ES-I3 (cell line): ENCODE measurements around the gene POM121L2.

Experiments
- H3K36me3 ChIP-seq: 2 replicates; pipeline ENCODE4 v1.6.1; 2013; ENCODE audit warnings: mild to moderate bottlenecking, low read length, control low read depth, moderate library complexity; ENCODE audit not compliant: insufficient read depth
- H3K4me1 ChIP-seq: 2 replicates; pipeline ENCODE4 v1.6.1; 2013; ENCODE audit warnings: mild to moderate bottlenecking, control low read depth, low read length; ENCODE audit not compliant: insufficient read depth
- H3K9ac ChIP-seq: 2 replicates; pipeline ENCODE4 v1.6.1; 2013; ENCODE audit warnings: low read depth, mild to moderate bottlenecking, low read length, moderate library complexity
- H3K9me3 ChIP-seq: 2 replicates; pipeline ENCODE4 v1.6.1; 2013; ENCODE audit warnings: mild to moderate bottlenecking, low read length, moderate library complexity; ENCODE audit not compliant: control insufficient read depth, insufficient read depth

Gene POM121L2

DNA sequence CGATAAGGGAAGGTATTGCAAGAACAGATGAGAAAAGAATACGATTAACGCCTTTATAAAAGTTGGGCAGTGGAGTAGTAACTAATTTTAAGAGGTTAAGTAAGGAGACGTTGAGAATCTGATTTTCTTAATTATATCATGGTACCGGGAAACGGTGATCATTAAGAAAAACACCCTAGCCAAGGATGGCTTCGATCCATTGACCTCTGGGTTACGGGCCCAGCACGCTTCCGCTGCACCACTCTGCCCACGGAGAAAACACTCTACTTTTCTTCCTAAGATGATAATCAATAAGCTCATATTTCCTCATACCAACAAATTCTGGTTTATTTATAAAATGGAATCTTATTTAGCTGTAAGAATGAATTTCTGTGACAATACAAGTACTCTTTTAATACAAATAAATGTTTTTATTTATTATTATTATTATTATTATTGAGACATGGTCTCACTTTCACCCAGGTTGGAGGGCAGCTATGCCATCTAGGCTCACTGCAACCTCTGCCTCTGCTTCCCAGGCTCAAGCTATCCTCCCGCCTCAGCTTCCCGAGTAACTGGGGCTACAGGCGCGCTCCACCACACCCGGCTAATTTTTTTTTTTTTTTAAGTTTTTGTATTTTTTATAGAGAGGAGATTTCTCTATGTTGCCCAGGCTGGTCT lies 8.3 kb downstream of the POM121L2 start:
- H3K36me3 ChIP-seq = no peaks in the 10 kb centered on the region
- no peak overlapping the region for H3K9ac ChIP-seq
- no peaks in the 10 kb centered on the region for H3K9me3 ChIP-seq
- H3K4me1 ChIP-seq = no peaks in the 10 kb centered on the region

DNA sequence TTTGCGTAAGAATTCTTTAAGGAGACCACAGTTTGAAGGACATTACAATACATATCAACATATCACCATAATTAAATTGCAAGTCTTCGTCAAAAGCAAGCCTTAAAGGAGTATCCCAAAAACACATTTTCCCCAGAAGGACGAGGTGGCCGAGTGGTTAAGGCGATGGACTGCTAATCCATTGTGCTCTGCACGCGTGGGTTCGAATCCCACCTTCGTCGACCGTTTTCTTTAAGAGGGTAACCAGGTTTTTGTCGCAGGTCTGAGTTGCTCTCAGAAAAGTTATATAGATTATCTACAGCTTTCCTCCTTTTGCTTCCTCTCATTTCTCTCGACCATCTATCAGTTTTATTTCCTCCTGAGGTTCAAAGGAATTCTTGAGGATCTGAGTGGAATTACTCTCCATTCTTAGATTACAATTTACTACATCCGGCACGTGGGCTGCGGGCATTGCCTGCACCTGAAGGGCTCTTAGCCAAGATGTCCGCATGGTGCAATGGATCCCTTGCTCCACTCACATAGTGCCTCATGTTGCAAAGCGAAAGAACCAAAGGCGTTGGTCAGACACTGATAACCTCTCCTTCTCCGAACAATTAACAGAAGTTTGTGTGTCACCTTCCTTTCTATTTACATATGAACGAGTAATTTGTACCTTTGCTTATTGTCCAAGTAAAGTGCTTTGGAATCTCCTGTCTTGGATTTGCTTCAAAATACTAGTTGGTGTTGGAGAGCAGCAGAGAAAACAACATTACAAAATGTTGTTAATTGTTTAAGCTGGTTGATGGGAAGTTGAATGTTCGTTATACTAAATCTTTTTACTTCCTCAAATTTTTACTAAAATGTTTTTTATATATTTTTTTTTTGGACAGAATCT lies 14.0 kb downstream of the POM121L2 start:
- Histone ChIP-seq H3K36me3 (no peaks in the 10 kb centered on the region), H3K9me3 (no peaks in the 10 kb centered on the region), H3K4me1 (no peaks in the 10 kb centered on the region), H3K9ac (peak overlapping the region; percentile 80)

- Histone ChIP-seq H3K36me3 (no peaks in the 10 kb centered on the region), H3K4me1 (no peaks in the 10 kb centered on the region), H3K9me3 (no peaks in the 10 kb centered on the region), H3K9ac (peak overlapping the region; percentile 80)
These were observed 14.6 kb downstream of the POM121L2 start for GRCh38 chr6:27297484-27297856.

GRCh38 chr6:27296106-27296783 lies 15.8 kb downstream of the POM121L2 start:
- peak overlapping the region; percentile 80 for H3K9ac ChIP-seq

GRCh38 chr6:27295301-27296079 lies 16.6 kb downstream of the POM121L2 start:
- H3K9ac ChIP-seq = peak overlapping the region; percentile 80; the same call in 1 of the 2 replicates
- H3K9me3 ChIP-seq = no peaks in the 10 kb centered on the region
- no peaks in the 10 kb centered on the region for H3K4me1 ChIP-seq
- H3K36me3 ChIP-seq = no peaks in the 10 kb centered on the region

More at GRCh38 chr6:27296106-27296783, 15.8 kb downstream of the POM121L2 start:
- Histone ChIP-seq H3K4me1 (no peaks in the 10 kb centered on the region), H3K9me3 (no peaks in the 10 kb centered on the region), H3K36me3 (no peaks in the 10 kb centered on the region)

DNA sequence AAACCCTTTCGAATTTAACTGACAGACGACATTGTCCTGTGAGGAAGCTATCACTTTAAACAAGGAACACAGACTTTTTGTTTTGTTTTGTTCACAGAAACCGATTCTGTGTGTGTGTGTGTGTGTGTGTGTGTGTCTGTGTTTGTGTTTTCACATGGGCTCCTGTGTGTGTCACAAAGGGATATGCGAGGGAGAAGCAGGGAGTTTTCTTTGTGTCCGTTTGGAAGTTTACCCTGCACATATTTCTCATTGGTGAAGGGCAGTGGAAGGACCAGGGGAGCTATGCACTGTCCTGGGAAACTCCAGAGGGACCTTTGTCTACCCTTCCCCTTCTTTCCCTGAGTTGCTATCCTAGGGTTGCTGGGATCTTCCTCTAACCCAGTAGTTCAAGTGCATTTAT lies 17.7 kb downstream of the POM121L2 start:
- Histone ChIP-seq H3K4me1 (peaks cover 3% of the 10 kb centered on the region; the same call in 1 of the 2 replicates), H3K36me3 (no peaks in the 10 kb centered on the region), H3K9ac (peak overlapping the region; percentile 80; the same call in 1 of the 2 replicates), H3K9me3 (no peaks in the 10 kb centered on the region)

- H3K9ac ChIP-seq = peak overlapping the region; percentile 80; the same call in 1 of the 2 replicates
- peaks cover 8% of the 10 kb centered on the region for H3K4me1 ChIP-seq
- H3K36me3 ChIP-seq = no peaks in the 10 kb centered on the region
- H3K9me3 ChIP-seq = no peaks in the 10 kb centered on the region
These were observed 18.5 kb downstream of the POM121L2 start for GRCh38 chr6:27293436-27294098.

DNA sequence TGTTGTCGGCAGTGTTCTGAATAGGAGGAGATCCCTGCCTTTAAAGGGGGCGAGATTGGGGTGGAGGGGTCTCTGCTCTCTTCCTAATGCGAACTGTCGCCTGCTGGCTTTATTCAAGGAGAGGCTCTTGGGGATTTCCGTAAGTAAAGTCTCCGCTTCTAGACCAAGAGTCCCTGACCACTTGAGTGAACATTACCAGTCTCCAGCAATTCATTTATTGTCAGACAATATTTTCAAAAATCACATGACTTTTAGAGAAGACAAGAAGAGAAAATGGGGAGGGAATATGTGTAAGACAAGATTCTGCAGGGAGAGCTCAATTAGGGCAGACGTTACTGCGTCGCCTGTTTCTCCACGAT lies 21.2 kb downstream of the POM121L2 start:
- peaks cover 8% of the 10 kb centered on the region for H3K4me1 ChIP-seq
- no peaks in the 10 kb centered on the region for H3K36me3 ChIP-seq
- H3K9me3 ChIP-seq = no peaks in the 10 kb centered on the region
- H3K9ac ChIP-seq = peak overlapping the region; percentile 72

DNA sequence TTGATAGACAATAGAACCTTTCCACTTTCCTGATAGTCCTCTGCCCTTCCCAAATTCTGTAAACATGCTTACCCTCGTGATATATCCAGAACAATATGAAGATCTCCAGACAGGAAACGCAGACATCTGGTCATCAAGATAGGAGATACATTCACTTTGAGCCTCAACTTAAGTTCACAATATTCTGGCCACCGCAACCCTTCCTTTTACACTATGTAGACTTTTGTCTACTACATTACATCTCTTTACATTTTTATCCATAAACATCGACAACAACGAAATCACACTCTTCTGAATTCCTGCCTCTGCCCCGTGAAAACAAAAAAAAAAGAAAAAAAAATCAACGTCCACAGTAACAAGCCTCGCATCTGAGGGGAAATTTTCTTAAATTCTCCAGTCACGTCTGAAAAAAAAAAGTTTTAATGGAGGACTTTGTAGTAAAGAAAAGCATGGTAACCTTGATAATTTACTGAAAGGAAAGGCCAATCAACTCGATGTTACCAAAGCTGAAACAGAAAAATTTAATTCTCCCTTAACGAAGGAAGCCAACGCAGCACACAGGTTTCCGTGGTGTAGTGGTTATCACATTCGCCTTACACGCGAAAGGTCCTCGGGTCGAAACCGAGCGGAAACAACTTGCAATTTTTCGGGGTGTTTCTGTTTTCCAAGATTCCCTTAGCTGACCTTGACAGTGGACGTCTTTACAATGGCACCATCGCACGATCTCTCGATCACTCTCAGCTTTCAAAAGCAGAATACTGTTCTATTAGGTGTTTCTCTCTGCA lies 21.8 kb downstream of the POM121L2 start:
- H3K36me3 ChIP-seq = no peaks in the 10 kb centered on the region
- no peaks in the 10 kb centered on the region for H3K9me3 ChIP-seq
- peak overlapping the region; percentile 72 for H3K9ac ChIP-seq
- H3K4me1 ChIP-seq = peaks cover 8% of the 10 kb centered on the region

- Histone ChIP-seq H3K4me1 (peaks cover 8% of the 10 kb centered on the region), H3K9ac (peak overlapping the region; percentile 72), H3K9me3 (no peaks in the 10 kb centered on the region)
These were observed 23.7 kb downstream of the POM121L2 start for GRCh38 chr6:27288136-27289044.

GRCh38 chr6:27287751-27288135 lies 24.3 kb downstream of the POM121L2 start:
- Histone ChIP-seq H3K9me3 (no peaks in the 10 kb centered on the region), H3K36me3 (no peaks in the 10 kb centered on the region), H3K9ac (peak overlapping the region; percentile 72), H3K4me1 (peaks cover 8% of the 10 kb centered on the region)

More at GRCh38 chr6:27288136-27289044, 23.7 kb downstream of the POM121L2 start:
- no peaks in the 10 kb centered on the region for H3K36me3 ChIP-seq

DNA sequence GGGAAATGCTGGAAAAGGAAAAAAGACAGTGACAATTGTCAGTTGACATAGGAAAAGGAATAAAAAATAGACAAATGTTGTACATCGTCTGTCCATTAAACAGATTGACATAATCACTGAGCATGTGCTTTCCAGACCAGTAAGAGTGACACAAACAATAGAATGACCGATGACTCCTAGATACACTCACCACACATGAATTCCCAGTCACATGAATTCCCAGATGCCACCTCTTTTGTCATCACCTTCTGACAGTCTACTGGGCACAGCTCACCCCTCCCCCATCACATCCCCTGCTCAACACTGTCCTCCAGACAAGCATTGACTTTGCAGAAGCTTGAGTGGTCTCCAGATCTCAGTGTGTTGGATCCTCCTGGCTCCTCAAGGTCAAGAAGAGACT lies 25.9 kb downstream of the POM121L2 start:
- peaks cover 8% of the 10 kb centered on the region for H3K4me1 ChIP-seq
- H3K9me3 ChIP-seq = no peaks in the 10 kb centered on the region
- H3K9ac ChIP-seq = no peak overlapping the region
- no peaks in the 10 kb centered on the region for H3K36me3 ChIP-seq
